ENCODE data around the gene RNF157. TPM values are rescaled to one million over a fixed set of nuclear protein-coding genes. Genes with fewer than 3 reads are reported as not detected.

The RNF157 gene
- total and polyA plus RNA-seq, 2 of the 4 experiments (the other 2 are of a cell fraction), result 0.54 to 1.3 TPM

- no peak for TF ChIP-seq RAD21 (IDR thresholded peaks at IDR 0.05; ENCODE audit: low read length)
- TF ChIP-seq POLR2A (IDR thresholded peaks at IDR 0.05; ENCODE audit: low read depth, low read length), result no peak
- no peak for TF ChIP-seq MAFK (IDR thresholded peaks at IDR 0.05; ENCODE audit: low read depth, low read length)
- no peak for TF ChIP-seq RCOR1 (IDR thresholded peaks at IDR 0.05; ENCODE audit: insufficient replicate concordance, low read length)
- no peak for TF ChIP-seq BHLHE40 (IDR thresholded peaks at IDR 0.05; ENCODE audit: low read depth, low read length)
- TF ChIP-seq, protein P1, sequence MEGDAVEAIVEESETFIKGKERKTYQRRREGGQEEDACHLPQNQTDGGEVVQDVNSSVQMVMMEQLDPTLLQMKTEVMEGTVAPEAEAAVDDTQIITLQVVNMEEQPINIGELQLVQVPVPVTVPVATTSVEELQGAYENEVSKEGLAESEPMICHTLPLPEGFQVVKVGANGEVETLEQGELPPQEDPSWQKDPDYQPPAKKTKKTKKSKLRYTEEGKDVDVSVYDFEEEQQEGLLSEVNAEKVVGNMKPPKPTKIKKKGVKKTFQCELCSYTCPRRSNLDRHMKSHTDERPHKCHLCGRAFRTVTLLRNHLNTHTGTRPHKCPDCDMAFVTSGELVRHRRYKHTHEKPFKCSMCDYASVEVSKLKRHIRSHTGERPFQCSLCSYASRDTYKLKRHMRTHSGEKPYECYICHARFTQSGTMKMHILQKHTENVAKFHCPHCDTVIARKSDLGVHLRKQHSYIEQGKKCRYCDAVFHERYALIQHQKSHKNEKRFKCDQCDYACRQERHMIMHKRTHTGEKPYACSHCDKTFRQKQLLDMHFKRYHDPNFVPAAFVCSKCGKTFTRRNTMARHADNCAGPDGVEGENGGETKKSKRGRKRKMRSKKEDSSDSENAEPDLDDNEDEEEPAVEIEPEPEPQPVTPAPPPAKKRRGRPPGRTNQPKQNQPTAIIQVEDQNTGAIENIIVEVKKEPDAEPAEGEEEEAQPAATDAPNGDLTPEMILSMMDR (conservative IDR thresholded peaks at IDR 0.05; ENCODE audit: low read depth, low read length), result no peak
- no peak for TF ChIP-seq SMC3 (IDR thresholded peaks at IDR 0.05; ENCODE audit: low read depth, low read length)
- TF ChIP-seq NFE2L2 (IDR thresholded peaks at IDR 0.05; ENCODE audit: low read depth, low read length), result no peak
- TF ChIP-seq MXI1 (IDR thresholded peaks at IDR 0.05; ENCODE audit: borderline replicate concordance, low read depth, low read length), result no peak
- TF ChIP-seq, protein P2, sequence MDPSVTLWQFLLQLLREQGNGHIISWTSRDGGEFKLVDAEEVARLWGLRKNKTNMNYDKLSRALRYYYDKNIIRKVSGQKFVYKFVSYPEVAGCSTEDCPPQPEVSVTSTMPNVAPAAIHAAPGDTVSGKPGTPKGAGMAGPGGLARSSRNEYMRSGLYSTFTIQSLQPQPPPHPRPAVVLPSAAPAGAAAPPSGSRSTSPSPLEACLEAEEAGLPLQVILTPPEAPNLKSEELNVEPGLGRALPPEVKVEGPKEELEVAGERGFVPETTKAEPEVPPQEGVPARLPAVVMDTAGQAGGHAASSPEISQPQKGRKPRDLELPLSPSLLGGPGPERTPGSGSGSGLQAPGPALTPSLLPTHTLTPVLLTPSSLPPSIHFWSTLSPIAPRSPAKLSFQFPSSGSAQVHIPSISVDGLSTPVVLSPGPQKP (IDR thresholded peaks at IDR 0.05; ENCODE audit: borderline replicate concordance, low read depth, low read length), result no peak
- TF ChIP-seq CHD1 (IDR thresholded peaks at IDR 0.05; ENCODE audit: low read depth, low read length), result no peak
- TF ChIP-seq, protein P3, sequence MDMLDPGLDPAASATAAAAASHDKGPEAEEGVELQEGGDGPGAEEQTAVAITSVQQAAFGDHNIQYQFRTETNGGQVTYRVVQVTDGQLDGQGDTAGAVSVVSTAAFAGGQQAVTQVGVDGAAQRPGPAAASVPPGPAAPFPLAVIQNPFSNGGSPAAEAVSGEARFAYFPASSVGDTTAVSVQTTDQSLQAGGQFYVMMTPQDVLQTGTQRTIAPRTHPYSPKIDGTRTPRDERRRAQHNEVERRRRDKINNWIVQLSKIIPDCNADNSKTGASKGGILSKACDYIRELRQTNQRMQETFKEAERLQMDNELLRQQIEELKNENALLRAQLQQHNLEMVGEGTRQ (IDR thresholded peaks at IDR 0.05; ENCODE audit: low read depth, low read length), result no peak
- no peak for TF ChIP-seq MAZ (IDR thresholded peaks at IDR 0.05; ENCODE audit: borderline replicate concordance, low read depth, low read length)
- no peak for TF ChIP-seq CEBPB (IDR thresholded peaks at IDR 0.05; ENCODE audit: low read depth, low read length)
- no peak for TF ChIP-seq RFX5 (IDR thresholded peaks at IDR 0.05; ENCODE audit: low read depth, low read length)
- no peak for TF ChIP-seq FOS (IDR thresholded peaks at IDR 0.05; ENCODE audit: low read depth, low read length)
- H3K56ac ChIP-seq (ENCODE audit: extremely low read depth, insufficient read depth, low read length), result no peak overlapping the region
- no peak overlapping the region for H3K4me2 ChIP-seq (ENCODE audit: low read depth, low read length)
- CTCF ChIA-PET, result no interaction called here
- H2BK15ac ChIP-seq (ENCODE audit: low read depth, low read length), result no peak overlapping the region
- no peaks in the 10 kb centered on the region for H3K27me3 ChIP-seq (ENCODE audit: control insufficient read depth, insufficient read depth, low read length)
- H4K91ac ChIP-seq (ENCODE audit: insufficient read depth, low read depth, low read length), result no peak overlapping the region
- H3K18ac ChIP-seq (ENCODE audit: low read depth, low read length), result no peak overlapping the region
- no peak overlapping the region for H2BK120ac ChIP-seq (ENCODE audit: low read depth, low read length)
- POLR2A ChIA-PET (ENCODE audit: unreplicated experiment), result no interaction called here
- no peaks in the 10 kb centered on the region for H3K4me1 ChIP-seq (ENCODE audit: control insufficient read depth, insufficient read depth, low read length)
- no peak overlapping the region for H3K27ac ChIP-seq (ENCODE audit: insufficient read depth, low read length)
- no peak overlapping the region for H3K23ac ChIP-seq (ENCODE audit: low read depth, low read length)
- H4K5ac ChIP-seq (ENCODE audit: low read depth, low read length), result no peak overlapping the region
- no peak overlapping the region for H2AK5ac ChIP-seq (ENCODE audit: low read depth, low read length)
- H3K9ac ChIP-seq (ENCODE audit: low read depth, low read length), result no peak overlapping the region
- H3K36me3 ChIP-seq (ENCODE audit: control insufficient read depth, insufficient read depth, low read length), result no peaks in the 10 kb centered on the region
- no peak overlapping the region for H3K4ac ChIP-seq (ENCODE audit: low read depth, low read length)
- no peaks in the 10 kb centered on the region for H3K9me3 ChIP-seq (ENCODE audit: control insufficient read depth, insufficient read depth, low read length)
- no peak overlapping the region for H2AK9ac ChIP-seq (replicated peaks; ENCODE audit: low read depth, low read length, poor library complexity)
- no peak overlapping the region for H2BK20ac ChIP-seq (ENCODE audit: low read depth, low read length)
- H4K8ac ChIP-seq (ENCODE audit: low read depth in 2 of 2, low read length in 2 of 2), result no peak overlapping the region
- H3K14ac ChIP-seq (replicated peaks; ENCODE audit: low read depth, low read length), result no peak overlapping the region
- in situ Hi-C loops (cut with MboI; ENCODE audit: low sequenced_read_pairs) (no loop called here), dilution Hi-C loops (cut with HindIII; ENCODE audit: low sequenced_read_pairs, unreplicated experiment) (no loop called here), intact Hi-C loops (cut with micrococcal nuclease) (no loop called here)
- ATAC-seq (ENCODE audit: low read depth), result no peak
- BruUV-seq (replicated peaks), result no TSS peak
- no peaks in the 10 kb centered on the region for H4K20me1 ChIP-seq (ENCODE audit: insufficient read depth, low read length)
- no peak for DNase-seq
- H2AFZ ChIP-seq (replicated peaks; ENCODE audit: low read length, poor library complexity), result no peak overlapping the region
- no peaks in the 10 kb centered on the region for H3K79me1 ChIP-seq (ENCODE audit: low read depth in 1 of 2, low read length in 2 of 2)
- no peaks in the 10 kb centered on the region for H3K9me1 ChIP-seq (ENCODE audit: insufficient read depth, low read length)
- H3K4me3 ChIP-seq (ENCODE audit: insufficient read depth, low read depth, low read length), result no peak overlapping the region
- no peak overlapping the region for H2BK5ac ChIP-seq (ENCODE audit: low read depth, low read length, poor library complexity, severe bottlenecking)
- 100% methylated on average over 1 of the region's 2 CpGs; no CpG with 5 or more reads in 1 of the 2 experiments for WGBS, 2 experiments (ENCODE audit: extremely low coverage in 2 of 2, insufficient read length in 1 of 2)
Measured at GRCh38 chr17:76111956-76112355, 128.3 kb downstream of the RNF157 start.

Measured in IMR-90 (cell line).